ENCODE results near the gene GIMAP8. TPM values are rescaled to one million over a fixed set of nuclear protein-coding genes. Genes with fewer than 3 reads are reported as not detected.

Gene GIMAP8
- total RNA-seq, 1 donor from 2014 or later, result under 0.01 TPM

DNA sequence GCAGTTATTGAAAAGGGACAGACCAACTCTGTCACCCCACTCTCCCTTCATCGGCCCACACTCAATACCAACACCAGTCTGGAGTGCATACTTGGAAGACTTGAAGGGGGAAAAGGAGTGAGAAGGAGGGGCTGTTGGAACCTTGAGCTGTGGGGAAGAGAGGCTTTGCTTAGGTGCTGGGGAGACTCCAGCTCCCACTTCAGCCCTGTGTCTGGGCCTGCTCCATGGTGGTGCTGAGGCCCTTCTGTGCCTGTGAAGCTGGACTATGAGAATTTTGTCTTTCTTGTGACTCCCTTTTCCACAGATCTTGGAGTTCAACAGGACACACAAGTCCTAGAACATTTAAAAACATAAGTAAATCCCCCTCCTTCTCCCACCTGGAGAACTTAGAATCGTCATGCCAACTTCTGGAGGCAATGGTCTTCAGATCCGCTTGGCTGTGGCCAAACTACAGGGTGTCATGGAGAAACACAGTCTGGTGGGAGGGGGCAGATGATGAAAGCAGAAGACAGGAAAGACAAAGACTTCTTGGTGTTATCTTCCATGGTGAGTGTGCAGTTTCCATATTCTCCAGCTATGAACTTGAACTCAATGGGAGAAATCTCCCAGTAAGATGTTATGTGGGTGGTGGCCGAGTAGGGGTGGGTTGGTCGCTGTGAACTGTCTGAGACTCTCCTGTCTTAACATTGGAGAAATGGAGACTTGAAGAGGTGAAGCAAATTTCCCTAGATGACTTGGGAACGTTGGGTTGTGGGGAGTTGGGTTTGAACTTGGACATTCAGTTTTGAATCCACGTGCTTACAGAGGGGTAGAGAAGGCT lies 18.4 kb upstream of the GIMAP8 start:
- H3K4me3 ChIP-seq (ENCODE audit: low read depth, low read length), result no peak overlapping the region
- TF ChIP-seq, protein P1, sequence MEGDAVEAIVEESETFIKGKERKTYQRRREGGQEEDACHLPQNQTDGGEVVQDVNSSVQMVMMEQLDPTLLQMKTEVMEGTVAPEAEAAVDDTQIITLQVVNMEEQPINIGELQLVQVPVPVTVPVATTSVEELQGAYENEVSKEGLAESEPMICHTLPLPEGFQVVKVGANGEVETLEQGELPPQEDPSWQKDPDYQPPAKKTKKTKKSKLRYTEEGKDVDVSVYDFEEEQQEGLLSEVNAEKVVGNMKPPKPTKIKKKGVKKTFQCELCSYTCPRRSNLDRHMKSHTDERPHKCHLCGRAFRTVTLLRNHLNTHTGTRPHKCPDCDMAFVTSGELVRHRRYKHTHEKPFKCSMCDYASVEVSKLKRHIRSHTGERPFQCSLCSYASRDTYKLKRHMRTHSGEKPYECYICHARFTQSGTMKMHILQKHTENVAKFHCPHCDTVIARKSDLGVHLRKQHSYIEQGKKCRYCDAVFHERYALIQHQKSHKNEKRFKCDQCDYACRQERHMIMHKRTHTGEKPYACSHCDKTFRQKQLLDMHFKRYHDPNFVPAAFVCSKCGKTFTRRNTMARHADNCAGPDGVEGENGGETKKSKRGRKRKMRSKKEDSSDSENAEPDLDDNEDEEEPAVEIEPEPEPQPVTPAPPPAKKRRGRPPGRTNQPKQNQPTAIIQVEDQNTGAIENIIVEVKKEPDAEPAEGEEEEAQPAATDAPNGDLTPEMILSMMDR (IDR thresholded peaks at IDR 0.05; ENCODE audit: insufficient read depth, low read length, severe bottlenecking), result no peak
- no peak for DNase-seq (ENCODE audit: low read depth)
- no peaks in the 10 kb centered on the region for H3K36me3 ChIP-seq (ENCODE audit: control insufficient read depth, insufficient read depth, low read length)
- peaks cover 4% of the 10 kb centered on the region for H3K27me3 ChIP-seq (ENCODE audit: control insufficient read depth, insufficient read depth, low read length)
- no peak for FAIRE-seq

DNA sequence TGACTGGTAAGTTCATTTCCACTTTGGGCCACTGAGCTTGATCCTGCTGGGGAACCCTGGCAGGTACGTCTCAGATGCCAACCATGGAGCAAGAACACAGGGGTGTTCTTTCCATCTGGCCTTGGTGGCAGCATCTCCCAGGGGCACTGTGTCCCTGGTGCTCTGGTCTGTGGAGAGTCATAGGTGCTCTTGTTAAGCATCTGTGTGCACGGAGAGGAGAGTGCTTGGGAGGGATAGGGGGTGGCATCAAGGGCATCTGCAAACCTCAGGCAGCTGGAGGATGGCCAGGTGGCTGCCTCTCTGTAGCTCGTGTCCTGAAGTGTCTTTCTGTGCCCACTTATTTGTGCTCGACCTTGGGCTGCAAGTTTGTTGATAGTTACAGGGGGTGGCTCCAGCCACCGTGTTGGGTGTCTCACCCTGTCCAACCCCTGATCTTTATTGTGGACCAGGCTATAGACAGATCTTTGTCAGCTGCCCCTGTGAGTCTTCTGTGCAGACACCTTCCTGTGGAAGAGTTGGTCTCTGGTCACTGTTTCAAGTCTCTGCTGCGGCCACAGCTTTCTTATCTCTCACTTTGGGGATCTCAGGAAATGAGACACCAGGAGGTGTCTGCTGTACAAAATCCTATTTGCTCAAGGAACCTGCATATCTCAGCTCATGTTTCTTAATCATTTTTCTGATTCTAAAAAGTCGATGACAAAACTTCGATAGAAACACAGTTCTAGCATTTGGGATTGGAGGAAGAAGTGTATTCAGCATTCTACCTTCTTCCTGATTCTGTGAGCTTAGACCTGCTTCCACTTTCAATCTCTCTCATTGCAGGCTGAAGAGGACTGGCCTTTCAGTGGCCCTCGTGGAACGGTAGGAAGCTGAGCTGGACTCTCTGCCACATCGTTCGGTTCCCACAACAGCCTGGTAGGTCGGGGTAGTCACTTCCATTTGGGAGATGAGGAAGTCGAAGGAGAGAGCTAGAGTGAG lies 17.2 kb upstream of the GIMAP8 start:
- Histone ChIP-seq H3K36me3 (ENCODE audit: control insufficient read depth, insufficient read depth, low read length) (no peaks in the 10 kb centered on the region), H3K27me3 (ENCODE audit: control insufficient read depth, insufficient read depth, low read length) (peaks cover 4% of the 10 kb centered on the region), H3K4me3 (ENCODE audit: low read depth, low read length) (no peak overlapping the region)
- TF ChIP-seq, protein P1 (IDR thresholded peaks at IDR 0.05; ENCODE audit: insufficient read depth, low read length, severe bottlenecking), result no peak
- FAIRE-seq (no peak), DNase-seq (ENCODE audit: low read depth) (no peak)

DNA sequence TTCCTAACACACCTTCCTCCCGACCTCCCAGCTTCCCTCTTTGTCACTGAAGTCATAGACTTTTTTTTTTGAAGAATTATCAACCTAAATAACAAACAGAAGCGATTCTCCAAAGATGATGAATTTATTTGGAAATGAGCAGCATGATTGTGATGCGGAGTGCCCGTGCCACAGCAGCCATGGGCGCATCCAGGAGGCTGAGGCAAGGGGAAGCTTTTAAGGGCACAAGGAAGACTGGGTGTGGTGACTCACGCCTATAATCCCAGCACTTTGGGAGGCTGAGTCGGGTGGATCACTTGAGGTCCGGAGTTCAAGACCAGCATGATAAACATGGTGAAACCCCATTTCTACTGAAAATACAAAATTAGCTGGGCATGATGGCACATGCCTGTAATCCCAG lies 16.2 kb upstream of the GIMAP8 start:
- Histone ChIP-seq H3K27me3 (ENCODE audit: control insufficient read depth, insufficient read depth, low read length) (peaks cover 4% of the 10 kb centered on the region), H3K4me3 (ENCODE audit: low read depth, low read length) (no peak overlapping the region), H3K36me3 (ENCODE audit: control insufficient read depth, insufficient read depth, low read length) (no peaks in the 10 kb centered on the region)
- DNase-seq (ENCODE audit: low read depth) (no peak), FAIRE-seq (no peak)
- TF ChIP-seq, protein P1 (IDR thresholded peaks at IDR 0.05; ENCODE audit: insufficient read depth, low read length, severe bottlenecking), result no peak

DNA sequence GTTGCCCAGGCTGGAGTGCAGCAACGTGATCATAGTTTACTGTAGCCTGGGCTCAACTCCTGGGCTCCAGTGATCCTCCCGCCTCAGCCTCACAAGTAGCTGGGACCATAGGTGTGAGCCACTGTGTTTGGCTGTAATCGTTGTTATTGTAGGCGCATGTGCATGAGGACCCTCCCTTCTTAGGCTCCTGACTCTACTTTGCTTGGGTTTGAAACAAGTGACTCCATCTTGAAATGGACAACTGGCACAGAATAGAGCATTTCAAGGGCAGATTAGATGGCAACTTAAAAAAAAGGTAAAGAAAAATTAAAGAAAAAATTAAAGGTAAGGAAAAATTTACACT lies 15.4 kb upstream of the GIMAP8 start:
- FAIRE-seq, result no peak
- no peak overlapping the region for H3K4me3 ChIP-seq (ENCODE audit: low read depth, low read length)
- no peaks in the 10 kb centered on the region for H3K36me3 ChIP-seq (ENCODE audit: control insufficient read depth, insufficient read depth, low read length)
- peaks cover 4% of the 10 kb centered on the region for H3K27me3 ChIP-seq (ENCODE audit: control insufficient read depth, insufficient read depth, low read length)
- TF ChIP-seq, protein P1 (IDR thresholded peaks at IDR 0.05; ENCODE audit: insufficient read depth, low read length, severe bottlenecking), result no peak
- DNase-seq (ENCODE audit: low read depth), result no peak

DNA sequence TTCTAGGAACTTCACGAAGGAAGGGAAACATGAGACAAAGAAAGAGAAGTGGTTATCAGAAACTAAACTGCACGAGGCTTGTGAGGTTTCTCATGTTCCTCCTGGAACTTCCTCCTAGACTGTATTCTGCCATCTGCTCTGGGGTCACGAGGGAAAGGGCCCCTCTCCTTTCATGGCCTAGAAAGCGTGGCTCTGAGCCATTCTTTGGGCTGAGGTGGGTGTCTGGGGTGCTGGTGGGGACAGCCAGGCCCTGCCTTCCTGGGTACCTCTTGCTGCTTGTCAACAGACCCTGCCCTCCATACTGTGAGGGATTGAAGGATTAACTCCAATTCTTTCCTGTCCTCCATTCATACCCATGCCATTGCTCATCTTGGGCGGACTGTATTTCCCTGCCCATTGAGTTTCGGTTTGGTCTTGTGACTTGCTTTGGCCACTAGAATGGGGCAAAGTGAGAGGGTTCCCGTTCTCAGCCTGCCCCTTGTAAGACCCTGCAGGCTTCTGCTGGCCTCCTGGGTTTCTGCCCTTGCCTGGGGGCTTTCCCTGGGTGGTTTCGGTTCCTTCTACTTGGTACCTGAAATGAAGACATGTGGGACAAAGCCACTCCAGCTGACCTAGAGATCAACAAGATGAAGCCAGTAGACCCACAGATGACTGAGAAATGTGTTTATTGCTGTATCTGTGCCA lies 14.9 kb upstream of the GIMAP8 start:
- TF ChIP-seq, protein P1 (IDR thresholded peaks at IDR 0.05; ENCODE audit: insufficient read depth, low read length, severe bottlenecking), result no peak
- no peak for FAIRE-seq
- DNase-seq (ENCODE audit: low read depth), result no peak
- Histone ChIP-seq H3K36me3 (ENCODE audit: control insufficient read depth, insufficient read depth, low read length) (no peaks in the 10 kb centered on the region), H3K4me3 (ENCODE audit: low read depth, low read length) (no peak overlapping the region), H3K27me3 (ENCODE audit: control insufficient read depth, insufficient read depth, low read length) (peaks cover 4% of the 10 kb centered on the region)
